BJ (cell line): Measurements from ENCODE around the gene OR8B12. TPM values are rescaled to one million over a fixed set of nuclear protein-coding genes. Genes with fewer than 3 reads are reported as not detected.

Experiments used
- CTCF ChIA-PET: fragments of 350-600 bp; formaldehyde crosslinking; extraction: SDS; loops from one replicate; lab custom pipeline; 2021; ENCODE audit warnings: antibody characterized with exemption, inconsistent platforms; lab: Yijun Ruan, JAX
- POLR2A ChIA-PET: fragments of 300-600 bp; sonication (Branson Sonifier 250); formaldehyde crosslinking; extraction: SDS; loops from one replicate; lab custom pipeline; 2021; ENCODE audit warnings: antibody characterized with exemption; lab: Charles Lee
- DNase-seq: peaks from one replicate; pipeline ENCODE4 v3.0.0-alpha.2; 2011; ENCODE audit warnings: low read depth
- H3K27me3 ChIP-seq: 2 replicates; pipeline ENCODE4 v1.6.0; 2011; ENCODE audit warnings: low read length; ENCODE audit not compliant: control insufficient read depth, insufficient read depth
- H3K36me3 ChIP-seq: 2 replicates; pipeline ENCODE4 v1.5.1; 2011; ENCODE audit warnings: low read length; ENCODE audit not compliant: control insufficient read depth, insufficient read depth
- H3K4me3 ChIP-seq: 2 replicates; pipeline ENCODE4 v1.5.1; 2011; ENCODE audit warnings: low read depth, mild to moderate bottlenecking, control low read depth, low read length
- polyA plus RNA-seq: library from polyadenylated mRNA; depleted of rRNA; stranded (reverse); fragments of >200 nt; gene quantifications from 2 replicates; pipeline ENCODE4 v1.2.3, GENCODE V29; 2011
- TF ChIP-seq, protein P1 (sequence below): IDR thresholded peaks from 2 replicates; pipeline ENCODE4 v1.5.1; 2011; ENCODE audit warnings: low read depth, mild to moderate bottlenecking, control low read depth, inconsistent platforms, low read length, moderate library complexity; ENCODE audit not compliant: insufficient read depth

The OR8B12 gene
- polyA plus RNA-seq, 1 experiment = not detected

DNA sequence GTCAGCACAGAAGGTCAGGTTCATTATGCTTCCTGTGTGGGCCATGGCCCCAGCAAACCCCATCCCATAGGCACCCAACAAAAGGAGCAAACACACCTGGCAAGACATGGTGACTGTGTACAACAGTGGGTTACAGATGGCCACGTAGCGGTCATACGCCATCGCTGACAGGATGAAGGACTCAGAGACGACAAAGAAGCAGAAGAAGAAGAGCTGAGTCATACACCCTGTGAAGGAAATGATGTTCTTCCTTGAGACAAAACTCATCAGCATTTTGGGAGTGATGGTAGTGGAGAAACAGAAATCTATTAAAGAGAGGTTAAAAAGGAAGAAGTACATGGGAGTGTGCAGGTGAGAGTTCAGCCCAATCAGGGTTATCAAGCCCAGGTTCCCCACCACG, 309 bp downstream of the OR8B12 start:
- TF ChIP-seq, protein P1, sequence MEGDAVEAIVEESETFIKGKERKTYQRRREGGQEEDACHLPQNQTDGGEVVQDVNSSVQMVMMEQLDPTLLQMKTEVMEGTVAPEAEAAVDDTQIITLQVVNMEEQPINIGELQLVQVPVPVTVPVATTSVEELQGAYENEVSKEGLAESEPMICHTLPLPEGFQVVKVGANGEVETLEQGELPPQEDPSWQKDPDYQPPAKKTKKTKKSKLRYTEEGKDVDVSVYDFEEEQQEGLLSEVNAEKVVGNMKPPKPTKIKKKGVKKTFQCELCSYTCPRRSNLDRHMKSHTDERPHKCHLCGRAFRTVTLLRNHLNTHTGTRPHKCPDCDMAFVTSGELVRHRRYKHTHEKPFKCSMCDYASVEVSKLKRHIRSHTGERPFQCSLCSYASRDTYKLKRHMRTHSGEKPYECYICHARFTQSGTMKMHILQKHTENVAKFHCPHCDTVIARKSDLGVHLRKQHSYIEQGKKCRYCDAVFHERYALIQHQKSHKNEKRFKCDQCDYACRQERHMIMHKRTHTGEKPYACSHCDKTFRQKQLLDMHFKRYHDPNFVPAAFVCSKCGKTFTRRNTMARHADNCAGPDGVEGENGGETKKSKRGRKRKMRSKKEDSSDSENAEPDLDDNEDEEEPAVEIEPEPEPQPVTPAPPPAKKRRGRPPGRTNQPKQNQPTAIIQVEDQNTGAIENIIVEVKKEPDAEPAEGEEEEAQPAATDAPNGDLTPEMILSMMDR = no peak
- CTCF ChIA-PET = no interaction called here
- Histone ChIP-seq H3K36me3 (no peaks in the 10 kb centered on the region), H3K4me3 (no peak overlapping the region), H3K27me3 (no peaks in the 10 kb centered on the region)
- POLR2A ChIA-PET = no interaction called here
- DNase-seq = no peak

DNA sequence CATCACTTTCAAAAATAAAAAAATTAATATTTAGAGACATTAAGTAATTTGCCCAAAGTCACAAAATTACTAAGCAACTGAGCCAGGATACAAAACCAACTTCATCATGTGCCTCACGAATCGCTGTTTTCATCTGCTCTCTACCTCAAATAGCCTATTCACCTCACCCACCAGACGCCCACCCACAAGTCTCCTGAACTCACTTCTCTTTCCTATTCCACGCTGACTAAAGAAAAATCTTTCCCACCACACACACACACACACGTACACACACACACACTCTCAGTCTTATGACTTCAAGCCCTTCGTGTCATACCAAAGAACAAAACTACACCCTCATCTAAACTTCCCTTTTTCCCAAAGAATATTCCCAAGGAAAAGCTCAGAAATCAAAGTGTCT, 2.2 kb downstream of the OR8B12 start:
- DNase-seq = no peak
- POLR2A ChIA-PET = no interaction called here

DNA sequence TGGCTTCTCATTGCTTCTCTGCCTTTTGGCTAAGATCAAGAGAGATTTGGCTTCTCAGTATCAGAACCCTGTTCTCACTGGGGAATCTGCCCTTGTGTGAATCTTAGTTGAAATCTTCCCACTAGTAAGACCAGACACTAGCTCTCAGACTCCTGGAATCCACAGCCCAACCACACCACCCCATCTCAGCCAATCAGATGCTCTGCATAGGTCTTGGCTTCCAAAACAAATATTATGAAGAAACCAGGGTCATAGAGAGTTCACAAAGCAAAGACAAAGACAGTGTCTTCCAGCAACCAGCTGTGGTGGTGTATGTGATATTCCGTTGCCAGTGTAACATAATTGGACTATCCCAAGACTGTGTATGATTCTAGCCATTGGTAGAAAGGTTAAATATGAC, 5.4 kb downstream of the OR8B12 start:
- no peaks in the 10 kb centered on the region for H3K36me3 ChIP-seq
- POLR2A ChIA-PET = no interaction called here
- no peak for DNase-seq
- CTCF ChIA-PET = no interaction called here
- no peak overlapping the region for H3K4me3 ChIP-seq
- TF ChIP-seq, protein P1 = no peak
- H3K27me3 ChIP-seq = no peaks in the 10 kb centered on the region

More for the DNA sequence above, 2.2 kb downstream of the OR8B12 start:
- CTCF ChIA-PET = no interaction called here
- Histone ChIP-seq H3K27me3 (no peaks in the 10 kb centered on the region), H3K4me3 (no peak overlapping the region), H3K36me3 (no peaks in the 10 kb centered on the region)
- TF ChIP-seq, protein P1 = no peak

DNA sequence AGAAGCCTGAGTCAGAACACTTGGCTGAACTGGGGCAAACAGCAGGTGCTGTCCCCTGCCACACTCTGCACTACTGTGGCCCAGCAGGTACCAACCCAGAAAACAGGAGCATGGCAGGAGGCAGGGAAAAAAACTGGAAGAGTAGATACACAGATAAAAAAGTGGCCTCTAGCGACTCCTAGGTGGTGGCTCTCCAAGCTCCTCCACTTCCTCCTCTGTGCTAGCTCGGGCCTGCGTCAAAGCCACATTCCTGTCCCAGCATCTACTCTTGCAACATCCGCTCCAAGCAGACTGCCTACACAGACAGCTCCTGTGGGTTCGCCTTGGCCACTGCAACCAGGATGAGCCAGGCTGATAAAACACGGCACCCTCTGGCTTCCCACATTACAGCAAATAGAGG, 6.9 kb downstream of the OR8B12 start:
- Histone ChIP-seq H3K36me3 (no peaks in the 10 kb centered on the region), H3K27me3 (no peaks in the 10 kb centered on the region), H3K4me3 (no peak overlapping the region)
- POLR2A ChIA-PET = no interaction called here
- no peak for DNase-seq
- CTCF ChIA-PET = interaction anchor here (0.7 kb wide), 1 partner anchor 10 kb away, joined by 3 read pairs; no protein-coding TSS in a partner anchor
- TF ChIP-seq, protein P1 = no peak

DNA sequence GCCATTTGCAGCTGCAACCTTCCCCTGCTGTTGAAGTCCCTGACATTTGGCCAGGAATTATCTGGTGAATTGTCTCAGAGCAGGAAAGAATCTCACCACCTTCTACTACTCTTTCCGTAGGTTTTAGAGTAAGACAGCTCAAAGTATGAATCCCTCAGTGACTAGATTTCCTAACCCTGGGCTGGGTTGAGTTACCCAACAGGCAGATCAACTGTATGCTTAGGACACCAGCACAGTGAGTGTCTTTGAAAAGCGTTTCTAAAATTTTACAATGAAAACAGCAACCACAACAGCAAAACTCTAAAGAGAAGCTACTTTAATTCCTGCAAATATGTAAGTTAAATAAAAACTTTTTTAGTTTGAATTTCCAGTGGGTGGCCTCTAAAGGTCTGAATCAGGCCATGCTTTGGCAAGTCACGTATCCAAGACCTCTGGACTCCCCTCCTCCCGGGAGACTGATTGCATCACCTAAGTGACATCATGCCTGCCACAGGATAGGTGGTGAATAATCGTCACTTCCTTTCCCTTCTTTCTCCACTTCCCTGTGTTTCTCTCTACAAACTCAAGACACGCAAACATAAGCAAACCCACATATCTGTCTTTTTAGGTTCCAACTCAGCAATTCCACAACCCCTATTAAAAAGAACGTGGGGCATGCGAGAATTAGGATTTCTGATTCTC, 7.8 kb downstream of the OR8B12 start:
- H3K27me3 ChIP-seq = no peaks in the 10 kb centered on the region
- ChIA-PET CTCF (no interaction called here), POLR2A (no interaction called here)
- H3K36me3 ChIP-seq = no peaks in the 10 kb centered on the region
- TF ChIP-seq, protein P1 = no peak
- H3K4me3 ChIP-seq = no peak overlapping the region
- no peak for DNase-seq
